GM23338 (cell line): ENCODE results near the gene CAPZB. TPM values are rescaled to one million over a fixed set of nuclear protein-coding genes. Genes with fewer than 3 reads are reported as not detected.

Experiments used
- ATAC-seq: fragments of 200-7000 bp; cut with Tn5 transposase; 3 replicates; pipeline ENCODE4 v1.9.1; 2020
- DNase-seq: peaks from one replicate; pipeline ENCODE4 v3.0.0-alpha.2; 2015; ENCODE audit warnings: low spot score
- H2AFZ ChIP-seq: fragments of 200-600 bp; sonication (generic); 2 replicates; pipeline ENCODE4 v1.8.0; 2016; ENCODE audit warnings: antibody characterized with exemption, mild to moderate bottlenecking, moderate library complexity
- H3F3A ChIP-seq: fragments of 200-600 bp; sonication (generic); replicated peaks from 2 replicates; pipeline ENCODE4 v1.8.0; 2017; ENCODE audit warnings: antibody characterized with exemption, mixed run types, low read depth
- H3K27ac ChIP-seq: fragments of 200-600 bp; sonication (generic); 2 replicates; pipeline ENCODE4 v1.6.1; 2016; ENCODE audit warnings: low read depth
- H3K27me3 ChIP-seq: fragments of 200-600 bp; sonication (generic); 2 replicates; pipeline ENCODE4 v1.8.0; 2016; ENCODE audit warnings: mild to moderate bottlenecking, mixed run types, moderate library complexity; ENCODE audit not compliant: insufficient read depth
- H3K36me3 ChIP-seq: fragments of 200-600 bp; sonication (generic); 2 replicates; pipeline ENCODE4 v1.8.0; 2016; ENCODE audit warnings: mild to moderate bottlenecking; ENCODE audit not compliant: insufficient read depth
- H3K4me1 ChIP-seq: fragments of 200-600 bp; sonication (generic); 2 replicates; pipeline ENCODE4 v1.8.0; 2016; ENCODE audit warnings: mild to moderate bottlenecking, moderate library complexity; ENCODE audit not compliant: insufficient read depth
- H3K4me2 ChIP-seq: fragments of 200-600 bp; sonication (generic); 2 replicates; pipeline ENCODE4 v1.7.1; 2017; ENCODE audit warnings: mixed run types
- H3K4me3 ChIP-seq: fragments of 200-600 bp; sonication (generic); 2 replicates; pipeline ENCODE4 v1.6.1; 2016; ENCODE audit warnings: mixed run types
- H3K79me2 ChIP-seq: fragments of 200-600 bp; sonication (generic); replicated peaks from 2 replicates; pipeline ENCODE4 v1.8.0; 2017; ENCODE audit warnings: mild to moderate bottlenecking; ENCODE audit not compliant: insufficient read depth
- H3K9me2 ChIP-seq: fragments of 200-600 bp; sonication (generic); 2 replicates; pipeline ENCODE4 v1.8.0; 2017; ENCODE audit not compliant: insufficient read depth
- H4K20me1 ChIP-seq: fragments of 200-600 bp; sonication (generic); replicated peaks from 2 replicates; pipeline ENCODE4 v1.8.0; 2017; ENCODE audit warnings: mild to moderate bottlenecking; ENCODE audit not compliant: insufficient read depth
- H3K27ac Mint-ChIP-seq: 2 replicates; pipeline ENCODE4 v1.8.0; 2020; ENCODE audit warnings: inconsistent platforms, mild to moderate bottlenecking, moderate library complexity, mixed read lengths
- H3K27me3 Mint-ChIP-seq: 3 replicates; pipeline ENCODE4 v1.8.0; 2022; ENCODE audit warnings: low read depth, mild to moderate bottlenecking, moderate library complexity, mixed read lengths, inconsistent platforms; ENCODE audit not compliant: insufficient read depth, poor library complexity
- H3K36me3 Mint-ChIP-seq: 3 replicates; pipeline ENCODE4 v1.8.0; 2021; ENCODE audit warnings: low read depth, mild to moderate bottlenecking, inconsistent platforms, moderate library complexity, mixed read lengths
- H3K4me1 Mint-ChIP-seq: 3 replicates; pipeline ENCODE4 v1.8.0; 2020; ENCODE audit warnings: mild to moderate bottlenecking, inconsistent platforms, mixed read lengths
- H3K4me3 Mint-ChIP-seq: 3 replicates; pipeline ENCODE4 v1.8.0; 2021; ENCODE audit warnings: moderate library complexity, mild to moderate bottlenecking, inconsistent platforms, mixed read lengths
- H3K9me3 Mint-ChIP-seq: 3 replicates; pipeline ENCODE4 v1.8.0; 2020; ENCODE audit warnings: moderate library complexity, mild to moderate bottlenecking, inconsistent platforms, mixed read lengths
- CREB1 ChIP-seq: fragments of 250-450 bp; sonication (Bioruptor Pico); IDR thresholded peaks from 2 replicates; pipeline ENCODE4 v1.5.0; 2020; ENCODE audit warnings: low read depth, mild to moderate bottlenecking, moderate library complexity
- CTCF ChIP-seq, 2 experiments: fragments of 200-600 bp in 1 of 2; sonication (generic) in 1 of 2; conservative IDR thresholded peaks; 2 replicates each; pipeline versions ENCODE4 v1.5.1 to v1.6.1; 2016 to 2017; ENCODE audit warnings: antibody characterized with exemption in 2 of 2, low read depth in 2 of 2, mild to moderate bottlenecking in 2 of 2, moderate library complexity in 1 of 2
- ETS1 ChIP-seq: IDR thresholded peaks from 2 replicates; pipeline ENCODE4 v1.6.1; 2016; ENCODE audit warnings: antibody characterized with exemption
- EZH2 ChIP-seq: fragments of 200-600 bp; sonication (generic); IDR thresholded peaks from one replicate; pipeline ENCODE4 v1.8.0; 2017; ENCODE audit warnings: antibody characterized with exemption, mild to moderate bottlenecking, low read depth; ENCODE audit not compliant: unreplicated experiment
- JUNB ChIP-seq: IDR thresholded peaks from one replicate; pipeline ENCODE4 v1.6.1; 2016; ENCODE audit warnings: antibody characterized with exemption; ENCODE audit not compliant: unreplicated experiment
- NANOG ChIP-seq: IDR thresholded peaks from 2 replicates; pipeline ENCODE4 v1.6.1; 2016; ENCODE audit warnings: antibody characterized with exemption, borderline replicate concordance
- STAT1 ChIP-seq: IDR thresholded peaks from one replicate; pipeline ENCODE4 v1.6.1; 2016; ENCODE audit warnings: antibody characterized with exemption; ENCODE audit not compliant: unreplicated experiment
- ZNF114 ChIP-seq: fragments of 250-450 bp; sonication (Bioruptor Pico); IDR thresholded peaks from 2 replicates; pipeline ENCODE4 v1.5.0; 2020; ENCODE audit warnings: mild to moderate bottlenecking, moderate library complexity
- ZNF331 ChIP-seq: fragments of 250-450 bp; sonication (Bioruptor Pico); IDR thresholded peaks from 2 replicates; pipeline ENCODE4 v1.5.0; 2020; ENCODE audit warnings: low read depth, mild to moderate bottlenecking, moderate library complexity
- ZNF462 ChIP-seq: fragments of 250-450 bp; sonication (Bioruptor Pico); IDR thresholded peaks from 2 replicates; pipeline ENCODE4 v1.5.0; 2020; ENCODE audit warnings: mild to moderate bottlenecking, moderate library complexity
- polyA plus RNA-seq: library from polyadenylated mRNA; unstranded; fragments of >200 nt; fragmentation: Nextera tagmentation; extraction: Ambion mirVana; gene quantifications from 2 replicates; pipeline ENCODE4 v1.2.1, GENCODE V29; 2016
- total RNA-seq: library from RNA; depleted of rRNA; stranded (reverse); fragments of >200 nt; shearing (Covaris generic); gene quantifications from 2 replicates; pipeline ENCODE4 v1.2.3, GENCODE V29; 2014

The CAPZB gene
- total and polyA plus RNA-seq, 2 experiments from 2014 or later: 195 to 348 TPM

- Histone ChIP-seq H3K36me3 (no peaks in the 10 kb centered on the region), H3K4me2 (no peak overlapping the region), H3K79me2 (peaks cover 100% of the 10 kb centered on the region), H3K9me2 (no peaks in the 10 kb centered on the region), H3K27me3 (no peaks in the 10 kb centered on the region), H4K20me1 (peaks cover 98% of the 10 kb centered on the region), H3K4me1 (peaks cover 49% of the 10 kb centered on the region), H3F3A (no peaks in the 10 kb centered on the region), H2AFZ (no peak overlapping the region), H3K4me3 (no peak overlapping the region), H3K27ac (no peak overlapping the region)
- H3K9me3 Mint-ChIP-seq: no peaks in the 10 kb centered on the region
- H3K4me3 Mint-ChIP-seq: no peak overlapping the region
- TF ChIP-seq NANOG (no peak), JUNB (no peak), CTCF (conservative IDR thresholded peaks at IDR 0.05; ENCODE audit: low read depth in 2 of 2) (no peak), ETS1 (no peak)
- H3K36me3 Mint-ChIP-seq: no peaks in the 10 kb centered on the region
- no peak overlapping the region for H3K27ac Mint-ChIP-seq
- DNase-seq (no peak), ATAC-seq (no peak)
- peaks cover 79% of the 10 kb centered on the region for H3K4me1 Mint-ChIP-seq
- H3K27me3 Mint-ChIP-seq: peaks cover 10% of the 10 kb centered on the region
Observed at GRCh38 chr1:19450811-19451515, 34.4 kb downstream of the CAPZB start.

- Histone ChIP-seq H4K20me1 (peaks cover 95% of the 10 kb centered on the region), H3K27me3 (no peaks in the 10 kb centered on the region), H3K4me2 (peak overlapping the region; percentile 64; the same call in 1 of the 2 replicates), H3K36me3 (no peaks in the 10 kb centered on the region), H3K79me2 (peaks cover 100% of the 10 kb centered on the region), H3K9me2 (no peaks in the 10 kb centered on the region), H2AFZ (no peak overlapping the region), H3K27ac (peak overlapping the region; percentile 63; the same call in 1 of the 2 replicates), H3K4me3 (no peak overlapping the region), H3K4me1 (peaks cover 46% of the 10 kb centered on the region), H3F3A (no peaks in the 10 kb centered on the region)
- ATAC-seq: no peak
- H3K36me3 Mint-ChIP-seq: no peaks in the 10 kb centered on the region
- H3K4me1 Mint-ChIP-seq: peaks cover 73% of the 10 kb centered on the region
- H3K9me3 Mint-ChIP-seq: no peaks in the 10 kb centered on the region
- H3K27ac Mint-ChIP-seq: peak overlapping the region; percentile 31; the same call in 1 of the 2 replicates
- peaks cover 6% of the 10 kb centered on the region for H3K27me3 Mint-ChIP-seq
- DNase-seq: no peak
- no peak overlapping the region for H3K4me3 Mint-ChIP-seq
- TF ChIP-seq CREB1 (CRISPR knock-in tag): no peak
- no peak for TF ChIP-seq ZNF114 (CRISPR knock-in tag)
- TF ChIP-seq EZH2: no peak
- no peak for TF ChIP-seq ZNF462 (CRISPR knock-in tag)
- no peak for TF ChIP-seq STAT1
- no peak for TF ChIP-seq JUNB
- no peak for TF ChIP-seq ZNF331 (CRISPR knock-in tag)
Observed at GRCh38 chr1:19449454-19450228, 35.7 kb downstream of the CAPZB start.
